Mesodermal cell (in vitro differentiated cells): ENCODE data around the gene PPP1R14D.

Source experiments
- H3K27ac ChIP-seq: 2 replicates; pipeline ENCODE4 v1.7.0; 2013; ENCODE audit warnings: mild to moderate bottlenecking, low read depth, low read length, moderate library complexity; ENCODE audit not compliant: severe bottlenecking
- H3K36me3 ChIP-seq: 2 replicates; pipeline ENCODE4 v1.7.1; 2013; ENCODE audit warnings: mild to moderate bottlenecking, low read length, moderate library complexity; ENCODE audit not compliant: control insufficient read depth, insufficient read depth
- H3K4me1 ChIP-seq: one replicate; pipeline ENCODE4 v1.7.1; 2013; ENCODE audit warnings: mild to moderate bottlenecking, low read length; ENCODE audit not compliant: insufficient read depth, control insufficient read depth, poor library complexity, severe bottlenecking
- H3K4me3 ChIP-seq: 2 replicates; pipeline ENCODE4 v1.7.0; 2013; ENCODE audit warnings: low read length, control low read depth, mild to moderate bottlenecking; ENCODE audit not compliant: insufficient read depth, poor library complexity, severe bottlenecking; ENCODE audit errors: extremely low read depth
- H3K9me3 ChIP-seq: 2 replicates; pipeline ENCODE4 v1.7.1; 2013; ENCODE audit warnings: mild to moderate bottlenecking, low read length, moderate library complexity; ENCODE audit not compliant: control insufficient read depth
- WGBS, 2 experiments: methylation state at CpG; one replicate each; pipeline ENCODE4 v1.1.5; 2013; ENCODE audit warnings: missing lambda C conversion rate in 2 of 2; ENCODE audit not compliant: insufficient coverage in 2 of 2; 5-methylcytosine and 5-hydroxymethylcytosine counted together

Gene PPP1R14D

DNA sequence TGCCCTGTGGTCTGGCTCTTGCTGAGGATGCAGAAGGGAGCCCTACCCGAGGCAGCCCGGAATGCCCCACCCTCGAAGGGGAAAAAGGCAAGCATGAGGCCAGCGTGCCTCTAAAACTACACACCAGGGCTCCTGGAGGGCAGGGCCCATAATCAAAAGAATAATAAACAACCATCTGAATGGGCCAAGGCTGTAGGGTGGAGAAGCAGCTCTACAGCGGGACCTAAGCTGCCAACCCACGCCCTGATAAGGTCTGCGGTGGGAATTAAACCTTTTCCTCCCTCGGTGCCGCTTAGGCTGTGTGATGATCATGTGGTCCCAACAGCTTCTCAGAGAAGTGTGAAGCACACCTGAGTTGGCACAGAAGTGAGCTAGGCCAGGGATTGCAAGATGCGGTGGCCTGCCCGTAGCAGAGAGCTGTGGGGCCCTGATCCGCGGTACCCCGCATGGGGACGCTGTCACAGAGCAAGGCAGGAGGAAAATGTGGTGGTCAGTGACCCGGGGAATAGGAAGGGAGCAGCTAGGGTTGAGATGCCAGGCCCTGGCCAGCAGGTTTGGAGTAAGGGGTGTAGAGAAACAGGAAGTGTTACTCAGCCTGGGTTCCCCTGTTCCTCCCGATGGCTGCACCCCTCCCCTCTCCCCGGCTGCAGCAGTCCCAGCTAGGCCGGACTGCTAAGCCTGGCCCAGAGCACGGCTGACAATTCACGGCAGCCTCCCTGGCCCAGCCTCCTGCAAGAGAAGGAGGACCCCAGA, 59.8 kb downstream of the PPP1R14D start:
- WGBS, 2 experiments: 96 to 99% methylated on average over 16 to 18 of the region's 21 CpGs
- Histone ChIP-seq H3K27ac (no peak overlapping the region), H3K9me3 (no peaks in the 10 kb centered on the region)

DNA sequence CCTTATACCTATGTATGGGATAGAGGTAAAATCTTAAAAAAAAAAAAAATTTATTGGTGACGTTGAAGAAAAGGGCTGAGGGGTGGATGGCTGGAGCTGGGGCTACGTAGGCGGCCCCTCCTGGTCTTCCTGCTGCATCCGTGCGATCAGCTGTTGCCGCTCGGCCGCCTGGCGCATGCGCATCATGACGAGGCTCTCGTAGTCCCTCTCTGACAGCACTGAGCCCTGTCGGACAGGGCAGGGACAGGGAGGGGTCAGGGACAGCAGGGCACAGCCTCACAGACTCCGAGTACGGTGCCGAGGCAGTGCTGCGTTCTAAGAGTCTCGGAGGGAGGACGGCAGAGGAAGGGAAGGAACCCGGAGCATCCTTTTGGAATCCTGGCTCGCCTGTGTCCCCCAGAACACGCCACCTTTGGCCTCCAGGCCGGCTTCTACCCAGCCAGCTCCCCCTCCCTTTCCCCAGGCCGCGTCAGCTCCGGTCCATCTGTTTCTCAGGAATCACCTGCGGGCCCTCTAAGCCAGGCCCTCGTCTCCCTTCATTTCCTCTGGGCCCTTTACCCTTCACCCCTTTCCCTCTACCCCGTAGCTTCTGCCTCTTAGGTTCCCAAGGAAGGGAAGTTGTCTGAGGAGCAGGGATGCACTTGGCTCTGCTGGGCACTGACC, 60.5 kb downstream of the PPP1R14D start:
- WGBS, 2 experiments: 93 to 94% methylated on average over 27 to 28 of the region's 29 CpGs
- Histone ChIP-seq H3K4me3 (no peak overlapping the region), H3K4me1 (peaks cover 40% of the 10 kb centered on the region), H3K27ac (no peak overlapping the region), H3K36me3 (peaks cover 15% of the 10 kb centered on the region), H3K9me3 (no peaks in the 10 kb centered on the region)

More for the DNA sequence above, 59.8 kb downstream of the PPP1R14D start:
- Histone ChIP-seq H3K4me1 (peaks cover 40% of the 10 kb centered on the region), H3K4me3 (no peak overlapping the region), H3K36me3 (peaks cover 20% of the 10 kb centered on the region)

DNA sequence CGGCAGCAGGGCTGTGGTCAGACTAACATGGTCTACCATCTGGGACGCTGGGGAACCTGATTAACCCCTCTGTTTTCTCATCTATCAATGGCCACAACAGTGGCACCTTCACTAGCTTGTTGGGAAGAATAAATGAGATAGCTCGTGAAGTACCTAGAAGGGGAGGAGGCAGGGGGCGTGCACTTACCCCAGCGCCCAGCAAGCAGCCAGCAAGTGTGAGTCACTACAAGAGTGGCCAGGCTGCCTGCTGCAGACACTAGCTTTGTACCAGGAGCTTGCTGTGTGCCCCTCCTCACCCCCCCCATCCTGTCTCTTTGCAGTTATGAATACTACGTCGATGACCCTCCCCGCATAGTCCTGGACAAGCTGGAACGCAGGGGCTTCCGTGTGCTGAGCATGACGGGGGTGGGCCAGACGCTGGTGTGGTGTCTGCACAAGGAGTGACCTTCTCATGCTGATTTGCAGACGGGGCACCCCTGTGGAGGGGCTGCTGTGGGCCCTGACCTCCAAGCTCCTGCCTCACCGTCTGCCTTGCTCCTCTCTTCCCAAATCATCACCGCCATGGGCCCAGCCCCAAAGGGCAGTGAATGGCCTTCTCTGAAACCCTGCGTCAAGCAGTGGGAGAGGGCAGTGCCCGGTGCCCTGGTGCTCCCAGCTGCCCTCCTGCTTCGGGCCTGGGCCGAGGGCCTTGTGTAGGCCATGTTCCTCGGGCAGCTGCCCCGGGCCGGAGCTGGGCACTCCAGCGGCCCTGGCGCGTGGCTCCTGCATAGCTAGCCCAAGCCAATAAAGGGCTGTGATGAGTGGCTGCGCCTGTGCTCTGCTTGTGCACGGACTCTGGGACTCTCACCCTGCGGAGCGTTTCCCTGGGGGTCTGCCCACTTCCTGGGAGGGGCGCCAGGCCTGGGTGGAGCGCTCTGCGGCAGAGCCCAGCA, 61.3 kb downstream of the PPP1R14D start:
- peaks cover 11% of the 10 kb centered on the region for H3K36me3 ChIP-seq
- peaks cover 40% of the 10 kb centered on the region for H3K4me1 ChIP-seq
- H3K4me3 ChIP-seq: no peak overlapping the region
- WGBS, 2 experiments: 73 to 75% methylated on average over 25 to 28 of the region's 32 CpGs
- H3K27ac ChIP-seq: peak overlapping the region; percentile 5
- no peaks in the 10 kb centered on the region for H3K9me3 ChIP-seq

DNA sequence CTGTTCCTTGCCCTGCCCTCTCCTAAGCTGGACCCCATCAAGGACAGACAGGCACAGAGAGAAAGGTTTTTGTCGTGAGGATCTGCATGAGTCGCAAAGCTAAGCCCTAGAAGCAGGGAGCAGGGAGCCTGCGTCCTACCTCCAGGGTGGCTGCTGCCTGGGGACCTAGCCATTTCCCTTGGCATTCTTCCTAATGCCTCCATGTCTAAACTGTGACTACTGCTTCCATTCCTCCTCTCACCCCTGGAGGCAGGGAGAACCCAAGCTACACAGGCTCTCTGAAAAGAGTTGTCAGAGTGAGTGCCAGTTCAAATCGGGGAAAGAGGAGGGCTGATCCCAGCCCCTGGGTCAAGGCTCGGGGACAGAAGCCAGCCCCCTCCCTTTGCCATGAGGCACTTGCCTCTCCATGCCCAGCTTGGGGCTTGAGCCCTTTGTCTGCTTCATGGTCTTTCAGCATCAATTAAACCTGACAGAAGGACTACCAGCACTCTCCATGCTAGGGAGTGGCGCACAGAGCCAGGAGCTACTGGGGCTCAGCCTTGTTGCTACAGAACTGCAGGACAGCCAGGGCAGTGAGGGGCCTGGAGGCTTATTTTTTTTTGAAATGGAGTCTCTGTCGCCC, 62.2 kb downstream of the PPP1R14D start:
- whole genome bisulfite sequencing, 2 experiments: 60 to 71% methylated on average over 4 to 7 of the region's 7 CpGs
- peaks cover 9% of the 10 kb centered on the region for H3K36me3 ChIP-seq
- no peak overlapping the region for H3K4me3 ChIP-seq
- peak overlapping the region; percentile 16 for H3K27ac ChIP-seq
- peaks cover 40% of the 10 kb centered on the region for H3K4me1 ChIP-seq
- no peaks in the 10 kb centered on the region for H3K9me3 ChIP-seq
